HepG2 (cell line): ENCODE measurements around the gene CTF1. TPM values are rescaled to one million over a fixed set of nuclear protein-coding genes. Genes with fewer than 3 reads are reported as not detected.

Source experiments
- AGO2 ChIP-seq: fragments of 200-400 bp; formaldehyde crosslinking; optimal IDR thresholded peaks from 2 replicates; pipeline ENCODE3; 2017; ENCODE audit warnings: mild to moderate bottlenecking, low read depth, low read length, moderate library complexity
- CEBPB ChIP-seq: IDR thresholded peaks from 2 replicates; pipeline ENCODE4 v1.6.1; 2011; ENCODE audit warnings: low read depth, low read length, improper control_type of control experiment, borderline replicate concordance
- GPN1 ChIP-seq: sonication (generic); formaldehyde crosslinking; IDR thresholded peaks from 2 replicates; pipeline ENCODE4 v1.5.1; 2020; ENCODE audit warnings: missing genetic modification reagents, borderline replicate concordance
- HNF1A ChIP-seq, 2 experiments: sonication (generic) in 1 of 2; formaldehyde crosslinking in 1 of 2; IDR thresholded peaks; 2 replicates each; pipeline versions ENCODE4 v1.4.0 to v1.6.1; 2016 to 2020; ENCODE audit warnings: borderline replicate concordance in 1 of 2, low read depth in 1 of 2, mild to moderate bottlenecking in 1 of 2, missing genetic modification reagents in 1 of 2
- SP140L ChIP-seq: sonication (generic); formaldehyde crosslinking; IDR thresholded peaks from 2 replicates; pipeline ENCODE4 v1.4.0; 2020; ENCODE audit warnings: missing genetic modification reagents, borderline replicate concordance
- TP53 ChIP-seq: sonication (generic); formaldehyde crosslinking; conservative IDR thresholded peaks from 2 replicates; pipeline ENCODE4 v1.4.0; 2020; ENCODE audit warnings: missing genetic modification reagents
- ZNF253 ChIP-seq: sonication (generic); formaldehyde crosslinking; IDR thresholded peaks from 2 replicates; pipeline ENCODE4 v1.8.0; 2022; ENCODE audit warnings: mild to moderate bottlenecking, missing genetic modification reagents, borderline replicate concordance
- ZNF274 ChIP-seq: sonication (generic); formaldehyde crosslinking; IDR thresholded peaks from 2 replicates; pipeline ENCODE4 v1.5.1; 2020; ENCODE audit warnings: mild to moderate bottlenecking, missing genetic modification reagents
- ZNF432 ChIP-seq: sonication (generic); formaldehyde crosslinking; IDR thresholded peaks from 2 replicates; pipeline ENCODE4 v1.5.0; 2020; ENCODE audit warnings: missing genetic modification reagents, mild to moderate bottlenecking, borderline replicate concordance
- polyA plus RNA-seq, 8 experiments: library from polyadenylated mRNA; depleted of rRNA in 3 of 8; stranded (reverse) in 7 of 8; unstranded in 1 of 8; fragments of >200 nt; fragmentation: Illumina TruSeq in 4 of 8; extraction: Trizol in 4 of 8; gene quantifications; 2 replicates each; pipeline versions ENCODE4 v1.2.1 to v1.2.3, GENCODE V29; 2011 to 2016; ENCODE audit warnings: low read depth in 4 of 8, missing spikeins in 1 of 8, mixed read lengths in 1 of 8; ENCODE audit not compliant: insufficient read depth in 1 of 8
- total RNA-seq, 5 experiments: library from RNA; depleted of rRNA; stranded (reverse); fragments of >200 nt; fragmentation: Illumina TruSeq; extraction: Trizol; gene quantifications; 2 replicates each; pipeline ENCODE4 v1.2.3, GENCODE V29; 2016; ENCODE audit warnings: low read depth in 1 of 5
- TF ChIP-seq, protein P1 (sequence below): sonication (generic); formaldehyde crosslinking; IDR thresholded peaks from 2 replicates; pipeline ENCODE4 v1.9.0; 2021; ENCODE audit warnings: mild to moderate bottlenecking, missing genetic modification reagents
- TF ChIP-seq, protein P2 (sequence below): sonication (generic); formaldehyde crosslinking; conservative IDR thresholded peaks from 2 replicates; pipeline ENCODE4 v1.8.1; 2023; ENCODE audit warnings: missing genetic modification reagents
- TF ChIP-seq, protein P3 (sequence below): sonication (generic); formaldehyde crosslinking; IDR thresholded peaks from 2 replicates; pipeline ENCODE4 v1.9.0; 2021; ENCODE audit warnings: missing genetic modification reagents, borderline replicate concordance
- TF ChIP-seq, protein P4 (sequence below): IDR thresholded peaks from 2 replicates; pipeline ENCODE4 v1.6.1; 2016; ENCODE audit warnings: low read depth, borderline replicate concordance

Gene CTF1
- total and polyA plus RNA-seq, 2 of the 13 experiments (the other 11 are each of a cell fraction or from before 2014, with no cell fraction given) = 0.13 to 1.8 TPM

DNA sequence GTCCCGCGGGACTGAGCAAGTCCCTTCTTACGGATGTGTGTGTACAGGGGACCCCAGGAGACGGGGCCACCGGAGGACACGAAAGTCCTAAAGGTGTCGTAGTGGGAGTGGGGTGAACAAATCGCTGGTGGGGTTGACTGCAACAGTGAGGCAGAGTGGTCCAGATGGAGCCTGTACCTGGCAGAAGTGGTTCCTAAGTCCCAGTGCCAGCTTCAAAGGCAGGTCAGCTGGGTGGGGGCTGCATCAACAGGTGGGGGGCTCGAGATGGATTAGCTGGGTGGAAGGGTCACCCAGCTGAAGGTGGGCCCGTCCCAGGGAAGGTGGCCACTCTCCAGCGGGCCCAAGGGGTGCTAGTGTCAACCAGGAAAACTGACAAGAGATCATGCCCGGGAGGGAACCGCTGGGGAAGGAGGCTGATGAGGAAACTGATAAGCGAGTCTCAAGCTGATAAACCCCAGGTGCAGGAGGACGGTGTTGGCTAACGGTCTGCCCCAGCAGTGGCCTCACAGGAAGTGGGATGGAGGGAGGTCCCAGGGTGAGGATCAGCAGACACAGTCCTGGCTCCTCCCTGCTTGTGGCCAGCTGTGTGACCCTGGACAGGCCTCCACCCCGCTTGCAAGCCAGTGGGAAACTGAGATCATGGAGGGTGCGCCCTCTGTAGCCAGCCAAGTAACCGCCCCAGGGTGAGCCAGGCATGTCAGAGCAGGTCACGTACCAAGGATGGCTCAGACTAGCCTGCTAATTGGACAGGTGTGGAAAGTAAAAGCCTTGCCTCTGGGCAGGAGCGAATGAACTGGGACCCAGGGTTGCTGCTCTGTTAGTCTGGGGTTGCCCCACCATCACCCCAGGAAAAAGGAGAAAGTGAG, 53.5 kb downstream of the CTF1 start (continued):
- TF ChIP-seq, protein P1, sequence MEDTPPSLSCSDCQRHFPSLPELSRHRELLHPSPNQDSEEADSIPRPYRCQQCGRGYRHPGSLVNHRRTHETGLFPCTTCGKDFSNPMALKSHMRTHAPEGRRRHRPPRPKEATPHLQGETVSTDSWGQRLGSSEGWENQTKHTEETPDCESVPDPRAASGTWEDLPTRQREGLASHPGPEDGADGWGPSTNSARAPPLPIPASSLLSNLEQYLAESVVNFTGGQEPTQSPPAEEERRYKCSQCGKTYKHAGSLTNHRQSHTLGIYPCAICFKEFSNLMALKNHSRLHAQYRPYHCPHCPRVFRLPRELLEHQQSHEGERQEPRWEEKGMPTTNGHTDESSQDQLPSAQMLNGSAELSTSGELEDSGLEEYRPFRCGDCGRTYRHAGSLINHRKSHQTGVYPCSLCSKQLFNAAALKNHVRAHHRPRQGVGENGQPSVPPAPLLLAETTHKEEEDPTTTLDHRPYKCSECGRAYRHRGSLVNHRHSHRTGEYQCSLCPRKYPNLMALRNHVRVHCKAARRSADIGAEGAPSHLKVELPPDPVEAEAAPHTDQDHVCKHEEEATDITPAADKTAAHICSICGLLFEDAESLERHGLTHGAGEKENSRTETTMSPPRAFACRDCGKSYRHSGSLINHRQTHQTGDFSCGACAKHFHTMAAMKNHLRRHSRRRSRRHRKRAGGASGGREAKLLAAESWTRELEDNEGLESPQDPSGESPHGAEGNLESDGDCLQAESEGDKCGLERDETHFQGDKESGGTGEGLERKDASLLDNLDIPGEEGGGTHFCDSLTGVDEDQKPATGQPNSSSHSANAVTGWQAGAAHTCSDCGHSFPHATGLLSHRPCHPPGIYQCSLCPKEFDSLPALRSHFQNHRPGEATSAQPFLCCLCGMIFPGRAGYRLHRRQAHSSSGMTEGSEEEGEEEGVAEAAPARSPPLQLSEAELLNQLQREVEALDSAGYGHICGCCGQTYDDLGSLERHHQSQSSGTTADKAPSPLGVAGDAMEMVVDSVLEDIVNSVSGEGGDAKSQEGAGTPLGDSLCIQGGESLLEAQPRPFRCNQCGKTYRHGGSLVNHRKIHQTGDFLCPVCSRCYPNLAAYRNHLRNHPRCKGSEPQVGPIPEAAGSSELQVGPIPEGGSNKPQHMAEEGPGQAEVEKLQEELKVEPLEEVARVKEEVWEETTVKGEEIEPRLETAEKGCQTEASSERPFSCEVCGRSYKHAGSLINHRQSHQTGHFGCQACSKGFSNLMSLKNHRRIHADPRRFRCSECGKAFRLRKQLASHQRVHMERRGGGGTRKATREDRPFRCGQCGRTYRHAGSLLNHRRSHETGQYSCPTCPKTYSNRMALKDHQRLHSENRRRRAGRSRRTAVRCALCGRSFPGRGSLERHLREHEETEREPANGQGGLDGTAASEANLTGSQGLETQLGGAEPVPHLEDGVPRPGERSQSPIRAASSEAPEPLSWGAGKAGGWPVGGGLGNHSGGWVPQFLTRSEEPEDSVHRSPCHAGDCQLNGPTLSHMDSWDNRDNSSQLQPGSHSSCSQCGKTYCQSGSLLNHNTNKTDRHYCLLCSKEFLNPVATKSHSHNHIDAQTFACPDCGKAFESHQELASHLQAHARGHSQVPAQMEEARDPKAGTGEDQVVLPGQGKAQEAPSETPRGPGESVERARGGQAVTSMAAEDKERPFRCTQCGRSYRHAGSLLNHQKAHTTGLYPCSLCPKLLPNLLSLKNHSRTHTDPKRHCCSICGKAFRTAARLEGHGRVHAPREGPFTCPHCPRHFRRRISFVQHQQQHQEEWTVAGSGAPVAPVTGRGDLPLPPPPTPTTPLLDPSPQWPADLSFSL (CRISPR knock-in tag) = no peak
- TF ChIP-seq ZNF253 (no peak), TP53 (CRISPR knock-in tag) (peak; percentile 83; the same call in 1 of the 2 replicates), CEBPB (peak; percentile 52; the same call in 1 of the 2 replicates), ZNF432 (CRISPR knock-in tag) (peak; percentile 18; the same call in 1 of the 2 replicates), SP140L (CRISPR knock-in tag) (0 out of 2 replicates have a peak, but pooled peaks have one; percentile 70), ZNF274 (no peak; the same call in 1 of the 2 replicates), GPN1 (CRISPR knock-in tag) (no peak), HNF1A (IDR thresholded peaks at IDR 0.05; ENCODE audit: low read depth) (no peak), HNF1A (CRISPR knock-in tag; IDR thresholded peaks at IDR 0.05; ENCODE audit: borderline replicate concordance) (peak; percentile 82; the same call in 1 of the 2 replicates), AGO2 (no peak)
- TF ChIP-seq, protein P2, sequence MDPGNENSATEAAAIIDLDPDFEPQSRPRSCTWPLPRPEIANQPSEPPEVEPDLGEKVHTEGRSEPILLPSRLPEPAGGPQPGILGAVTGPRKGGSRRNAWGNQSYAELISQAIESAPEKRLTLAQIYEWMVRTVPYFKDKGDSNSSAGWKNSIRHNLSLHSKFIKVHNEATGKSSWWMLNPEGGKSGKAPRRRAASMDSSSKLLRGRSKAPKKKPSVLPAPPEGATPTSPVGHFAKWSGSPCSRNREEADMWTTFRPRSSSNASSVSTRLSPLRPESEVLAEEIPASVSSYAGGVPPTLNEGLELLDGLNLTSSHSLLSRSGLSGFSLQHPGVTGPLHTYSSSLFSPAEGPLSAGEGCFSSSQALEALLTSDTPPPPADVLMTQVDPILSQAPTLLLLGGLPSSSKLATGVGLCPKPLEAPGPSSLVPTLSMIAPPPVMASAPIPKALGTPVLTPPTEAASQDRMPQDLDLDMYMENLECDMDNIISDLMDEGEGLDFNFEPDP (CRISPR knock-in tag) = no peak
- TF ChIP-seq, protein P3, sequence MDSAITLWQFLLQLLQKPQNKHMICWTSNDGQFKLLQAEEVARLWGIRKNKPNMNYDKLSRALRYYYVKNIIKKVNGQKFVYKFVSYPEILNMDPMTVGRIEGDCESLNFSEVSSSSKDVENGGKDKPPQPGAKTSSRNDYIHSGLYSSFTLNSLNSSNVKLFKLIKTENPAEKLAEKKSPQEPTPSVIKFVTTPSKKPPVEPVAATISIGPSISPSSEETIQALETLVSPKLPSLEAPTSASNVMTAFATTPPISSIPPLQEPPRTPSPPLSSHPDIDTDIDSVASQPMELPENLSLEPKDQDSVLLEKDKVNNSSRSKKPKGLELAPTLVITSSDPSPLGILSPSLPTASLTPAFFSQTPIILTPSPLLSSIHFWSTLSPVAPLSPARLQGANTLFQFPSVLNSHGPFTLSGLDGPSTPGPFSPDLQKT (CRISPR knock-in tag) = no peak
- TF ChIP-seq, protein P4, sequence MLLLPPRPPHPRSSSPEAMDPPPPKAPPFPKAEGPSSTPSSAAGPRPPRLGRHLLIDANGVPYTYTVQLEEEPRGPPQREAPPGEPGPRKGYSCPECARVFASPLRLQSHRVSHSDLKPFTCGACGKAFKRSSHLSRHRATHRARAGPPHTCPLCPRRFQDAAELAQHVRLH (CRISPR knock-in tag) = peak; percentile 93
